Stimulated activated CD4-positive, alpha-beta T cell treated with anti-CD3 and anti-CD28 coated beads, Interleukin-1b, Interleukin-23, amount 100 ng/mL, for 1 hour (primary cell): Measurements from ENCODE around the gene NATD1.

Source experiments
- DNase-seq, 2 donors: peaks; one replicate each; pipeline ENCODE4 v3.0.0-alpha.2; 2020; ENCODE audit warnings: low read depth in 2 of 2

The NATD1 gene

DNA sequence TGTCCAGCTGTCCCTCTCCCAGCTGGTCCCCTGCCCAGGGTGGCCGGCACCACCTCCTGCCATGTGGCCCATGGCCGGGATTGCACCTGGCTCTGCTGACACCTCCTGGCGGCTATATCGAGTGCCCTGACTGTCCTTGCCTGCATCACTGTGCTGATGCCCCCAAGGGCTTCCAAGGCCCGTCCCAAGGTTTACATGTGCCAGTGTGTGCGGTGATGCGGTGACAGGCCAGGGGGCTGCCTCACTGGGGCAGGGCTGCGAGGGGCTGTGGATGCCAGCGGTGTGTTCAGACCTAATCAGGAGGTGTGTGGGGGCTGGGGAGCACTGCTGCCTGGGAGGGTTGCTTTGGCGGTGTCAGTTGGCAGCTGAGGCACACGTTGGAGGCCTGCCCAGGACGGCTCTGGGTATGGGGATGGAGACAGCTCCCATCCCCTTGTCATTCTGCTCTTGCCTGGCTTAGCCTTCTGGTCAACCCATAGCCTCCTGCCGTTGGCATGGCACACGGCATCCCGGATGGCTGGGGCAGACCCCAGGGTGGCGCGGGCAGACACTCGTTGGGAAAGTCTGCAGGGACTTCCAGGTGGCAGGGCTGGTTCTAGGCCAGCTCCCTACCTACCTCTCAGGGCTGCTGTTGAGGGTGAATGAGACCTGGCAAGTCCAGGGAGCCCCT lies 36.8 kb upstream of the NATD1 start:
- DNase-seq: no peak

DNA sequence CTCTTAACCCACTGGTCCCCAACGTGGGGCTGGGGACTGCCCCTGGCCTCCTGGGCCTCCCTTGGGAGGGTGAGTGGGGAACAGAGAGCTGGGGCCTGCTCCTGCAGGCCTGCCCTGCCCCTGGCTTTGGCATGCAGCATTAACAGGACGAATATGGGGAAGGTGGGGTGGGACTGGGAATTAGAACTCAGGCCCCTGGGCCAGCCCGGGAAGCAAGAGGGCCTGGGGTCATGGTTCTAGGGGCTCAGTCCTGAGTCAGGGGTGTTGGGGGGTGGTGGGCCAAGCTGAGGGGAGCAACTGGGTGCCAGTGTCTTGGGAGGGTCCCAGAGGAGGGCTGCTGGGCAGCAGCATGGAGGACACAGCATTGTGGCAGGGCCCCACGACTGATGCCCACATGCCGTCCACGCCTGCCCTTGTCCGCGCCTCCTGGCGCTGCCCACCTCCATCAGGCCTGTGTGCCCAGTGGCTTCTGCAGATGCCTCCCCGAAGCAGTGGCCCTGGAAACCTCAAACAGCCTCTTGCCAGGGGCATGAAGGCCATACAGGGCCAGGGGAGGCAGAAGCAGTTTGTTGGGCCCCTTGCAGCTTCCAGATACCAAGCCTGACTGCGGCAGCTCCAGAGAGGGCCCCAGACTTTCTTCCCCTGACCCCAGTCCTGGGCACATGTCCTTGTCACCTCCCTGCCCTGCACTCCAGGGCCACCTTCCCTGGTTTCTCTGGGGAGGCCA lies 36.1 kb upstream of the NATD1 start:
- no peak for DNase-seq

DNA sequence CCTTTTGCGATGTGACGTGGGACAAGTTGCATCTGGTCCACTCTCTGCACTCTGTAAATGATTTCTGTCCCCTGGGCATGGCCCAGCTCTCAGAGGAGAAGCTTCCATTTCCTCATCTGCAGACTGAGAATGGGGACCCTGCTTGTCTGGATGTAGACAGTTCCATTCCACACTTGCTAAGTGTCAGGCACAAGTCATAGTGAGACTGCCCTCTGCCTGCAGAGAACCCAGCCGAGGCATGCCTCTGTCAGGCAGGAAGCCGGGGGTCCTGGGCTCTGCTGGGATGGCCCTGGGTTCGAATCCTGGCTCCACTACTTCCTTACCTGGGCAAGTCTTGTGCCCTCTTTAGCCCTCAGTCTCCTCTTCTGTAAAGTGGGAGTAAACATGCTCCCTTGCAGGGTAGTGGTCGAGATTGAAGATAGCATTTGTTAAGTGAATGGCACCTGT lies 35.4 kb upstream of the NATD1 start:
- no peak for DNase-seq

DNA sequence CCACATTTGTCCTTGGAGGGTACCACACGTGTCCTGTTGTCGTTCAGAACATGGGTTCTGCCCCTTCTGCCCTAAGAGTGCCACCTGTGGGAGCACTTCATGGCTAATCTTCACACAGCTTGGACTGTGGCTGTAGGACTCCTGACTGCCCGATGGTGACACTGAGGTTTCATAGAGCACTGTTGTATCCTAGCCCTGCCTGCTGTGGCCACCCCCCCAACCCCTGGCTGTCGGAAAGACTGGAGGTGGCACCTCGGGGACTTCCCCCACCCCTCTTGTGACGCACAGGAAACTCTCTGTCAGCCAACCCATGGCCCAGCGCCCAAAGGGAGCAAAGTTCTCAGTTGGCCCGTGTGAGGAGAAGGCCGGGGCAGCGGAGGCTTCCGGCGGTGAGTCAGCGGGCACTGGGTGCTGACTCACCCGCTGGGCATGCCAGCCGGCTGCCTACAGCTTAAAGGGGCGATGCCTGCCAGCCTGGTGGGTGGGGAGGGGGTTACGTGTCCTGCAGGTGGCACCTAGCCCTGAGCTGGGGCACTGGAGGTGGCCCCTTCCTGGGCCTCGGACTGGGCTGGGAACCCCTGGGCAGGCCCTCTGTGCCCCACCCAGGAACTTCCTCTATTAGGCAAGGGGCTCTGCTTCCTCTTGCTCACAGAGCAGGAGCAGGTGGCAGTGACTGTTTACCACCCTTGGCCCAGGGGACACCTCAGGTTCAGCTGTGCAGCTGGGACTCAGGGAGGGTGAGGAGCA lies 34.7 kb upstream of the NATD1 start:
- peak; percentile 86 to 91 for DNase-seq

DNA sequence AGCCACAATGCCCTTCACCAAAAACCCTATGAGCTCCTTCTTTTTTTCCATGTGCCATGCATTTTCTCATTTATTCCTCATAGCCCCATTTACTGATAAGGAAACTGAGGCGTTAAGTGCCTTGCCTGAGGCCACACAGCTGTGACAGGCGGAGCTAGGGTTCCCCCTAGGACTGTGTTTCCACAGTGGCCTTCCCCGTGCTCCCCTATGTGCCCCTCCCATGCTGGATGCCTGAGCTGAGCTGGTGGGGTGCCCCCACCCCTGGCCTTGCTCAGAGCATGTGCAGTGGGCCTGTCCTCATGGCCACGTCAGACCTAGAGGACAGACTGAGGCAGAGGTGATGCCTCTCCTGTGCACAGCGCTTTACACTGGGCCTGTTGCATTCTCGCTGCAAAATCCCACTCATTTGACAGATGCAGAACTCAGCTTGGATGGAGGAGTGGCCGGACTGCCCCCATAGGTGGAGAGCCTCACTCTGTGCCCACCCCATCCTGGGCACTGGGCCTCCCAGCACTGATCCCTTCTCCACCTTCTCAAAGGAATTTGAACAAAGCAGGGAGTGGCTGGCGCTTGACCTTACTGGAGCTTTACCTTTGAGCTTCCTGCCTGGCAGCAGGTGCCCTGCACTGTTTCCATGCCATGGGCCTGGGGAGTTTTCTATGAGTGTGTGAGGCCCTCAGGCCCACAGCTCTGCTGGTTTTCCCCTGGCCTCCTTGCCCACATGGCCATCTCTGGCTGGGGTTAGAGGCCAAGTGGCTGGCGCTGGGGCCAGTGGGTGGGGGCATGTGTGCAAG lies 33.9 kb upstream of the NATD1 start:
- no peak for DNase-seq

DNA sequence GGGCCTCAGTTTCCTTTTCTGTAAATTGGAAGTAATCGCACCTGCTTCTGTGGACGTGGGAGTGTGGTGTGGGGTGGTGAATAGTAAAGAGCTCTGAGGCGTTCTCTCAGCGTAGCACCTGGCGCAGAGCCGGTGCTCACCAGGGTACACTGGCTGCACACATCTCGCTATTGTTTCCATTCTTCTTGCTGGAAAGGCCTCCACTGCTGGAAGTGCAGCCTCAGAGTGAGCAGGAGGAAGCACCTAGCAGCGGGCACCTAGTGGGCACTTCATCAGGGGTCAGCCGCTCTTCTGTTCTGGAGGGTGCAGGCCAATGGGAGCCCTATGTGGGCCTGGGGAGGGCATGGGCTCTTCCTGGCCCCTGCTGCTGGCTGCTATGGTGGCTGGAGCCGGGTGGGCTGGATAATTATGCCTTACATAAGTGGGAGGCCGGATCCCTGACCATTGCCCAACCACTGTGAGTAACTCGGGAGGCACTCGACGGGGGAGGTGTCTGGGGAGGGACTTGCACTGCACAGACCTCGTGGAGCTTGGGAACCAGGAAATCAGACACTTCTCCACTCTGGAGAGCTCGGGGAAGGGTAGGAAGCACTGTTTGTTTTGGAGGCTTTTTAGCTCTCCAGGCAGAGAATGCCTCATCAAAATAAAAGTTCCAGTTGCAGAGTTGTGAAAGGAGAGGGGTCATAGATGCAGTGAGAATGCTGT lies 33.0 kb upstream of the NATD1 start:
- DNase-seq: no peak

DNA sequence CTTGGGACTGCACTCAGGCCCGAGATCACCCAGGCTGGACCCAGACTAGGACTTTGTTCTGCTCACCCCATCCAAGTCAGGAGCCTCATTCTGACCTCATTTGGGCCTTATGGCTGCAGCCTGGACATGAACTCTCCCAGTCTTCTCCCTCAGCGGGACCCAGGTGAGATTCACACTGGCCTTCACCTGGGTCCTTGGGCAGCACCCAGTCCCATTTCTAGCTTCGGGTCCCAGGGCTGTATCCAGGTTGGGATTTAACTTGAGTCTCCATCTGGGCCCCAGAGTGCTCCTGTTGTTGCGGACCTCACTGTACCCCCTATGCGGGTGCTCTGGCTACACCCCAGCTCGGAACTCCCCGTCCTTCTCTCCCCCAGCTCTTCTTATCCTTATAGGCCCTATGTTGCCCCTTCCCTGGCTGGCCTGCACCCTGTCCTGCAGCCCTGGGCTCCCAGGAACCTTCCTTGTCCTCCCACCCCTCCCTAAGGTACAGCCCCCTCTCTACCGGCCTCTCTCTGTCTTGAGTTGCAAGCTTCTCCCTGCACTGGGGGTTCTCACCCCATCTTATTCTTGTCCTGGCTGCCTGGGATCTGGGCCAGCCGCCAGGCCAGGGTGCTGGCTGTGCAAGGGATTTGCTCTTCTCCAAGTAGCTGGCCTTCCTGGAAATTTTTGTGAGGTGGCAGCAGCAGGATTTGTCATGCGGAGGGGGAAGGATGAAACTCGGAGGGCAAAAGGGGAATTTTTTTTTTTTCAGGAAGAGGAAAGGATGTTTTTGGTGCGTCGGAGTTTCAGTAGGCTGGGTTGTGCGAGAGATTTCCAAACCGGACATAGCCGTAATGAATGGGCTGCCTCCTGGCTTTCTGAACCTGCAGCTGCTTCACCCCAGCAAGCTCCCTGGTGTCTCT lies 32.2 kb upstream of the NATD1 start:
- DNase-seq: no peak

DNA sequence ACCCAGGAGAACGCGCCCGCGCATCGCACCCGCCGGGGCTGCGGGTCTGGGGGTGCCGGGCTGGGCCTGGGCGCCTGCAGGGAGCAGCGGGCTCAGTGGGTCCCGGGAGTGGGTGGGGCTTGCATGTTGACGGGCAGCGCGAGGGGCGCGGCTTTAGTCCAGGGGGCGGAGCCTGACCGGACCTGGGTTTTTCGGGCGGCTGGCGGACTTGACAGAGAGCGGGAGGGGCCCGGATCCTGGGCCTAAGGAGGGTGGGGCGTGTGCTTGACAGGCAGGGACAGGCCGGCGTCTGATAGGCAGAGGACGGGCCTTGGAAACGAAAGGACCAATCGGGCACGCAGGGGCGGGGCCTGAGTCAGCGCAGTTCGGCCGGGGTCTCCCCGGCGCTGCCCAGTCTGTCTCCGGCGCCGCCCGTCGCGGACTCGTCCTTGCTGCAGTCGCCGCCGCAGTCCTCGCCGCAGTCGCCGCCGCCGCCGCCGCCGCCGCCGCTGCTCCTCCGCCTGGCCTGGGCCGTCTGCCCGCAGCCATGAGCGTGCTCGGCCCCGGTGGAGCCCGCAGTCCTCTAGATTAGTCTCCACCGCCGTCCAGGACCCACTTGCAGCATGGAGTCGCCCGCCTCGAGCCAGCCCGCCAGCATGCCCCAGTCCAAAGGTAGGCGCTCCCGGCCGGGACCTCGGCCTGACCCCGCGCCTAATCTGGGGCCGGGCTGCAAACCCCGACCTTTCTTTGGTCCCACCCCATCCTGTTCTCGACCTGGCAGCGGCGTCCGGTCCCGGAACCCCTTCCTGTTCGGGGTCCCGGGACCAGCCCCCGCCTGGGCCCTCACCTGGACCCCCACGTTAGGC lies 31.3 kb upstream of the NATD1 start, which contains the start of gene MAP2K3:
Gene MAP2K3, plus strand, starts transcription at position 393 of the 845 bp plus-strand sequence. Its CDS starts 210 bp downstream, at position 603.
- DNase-seq: peak; percentile 88 to 93

DNA sequence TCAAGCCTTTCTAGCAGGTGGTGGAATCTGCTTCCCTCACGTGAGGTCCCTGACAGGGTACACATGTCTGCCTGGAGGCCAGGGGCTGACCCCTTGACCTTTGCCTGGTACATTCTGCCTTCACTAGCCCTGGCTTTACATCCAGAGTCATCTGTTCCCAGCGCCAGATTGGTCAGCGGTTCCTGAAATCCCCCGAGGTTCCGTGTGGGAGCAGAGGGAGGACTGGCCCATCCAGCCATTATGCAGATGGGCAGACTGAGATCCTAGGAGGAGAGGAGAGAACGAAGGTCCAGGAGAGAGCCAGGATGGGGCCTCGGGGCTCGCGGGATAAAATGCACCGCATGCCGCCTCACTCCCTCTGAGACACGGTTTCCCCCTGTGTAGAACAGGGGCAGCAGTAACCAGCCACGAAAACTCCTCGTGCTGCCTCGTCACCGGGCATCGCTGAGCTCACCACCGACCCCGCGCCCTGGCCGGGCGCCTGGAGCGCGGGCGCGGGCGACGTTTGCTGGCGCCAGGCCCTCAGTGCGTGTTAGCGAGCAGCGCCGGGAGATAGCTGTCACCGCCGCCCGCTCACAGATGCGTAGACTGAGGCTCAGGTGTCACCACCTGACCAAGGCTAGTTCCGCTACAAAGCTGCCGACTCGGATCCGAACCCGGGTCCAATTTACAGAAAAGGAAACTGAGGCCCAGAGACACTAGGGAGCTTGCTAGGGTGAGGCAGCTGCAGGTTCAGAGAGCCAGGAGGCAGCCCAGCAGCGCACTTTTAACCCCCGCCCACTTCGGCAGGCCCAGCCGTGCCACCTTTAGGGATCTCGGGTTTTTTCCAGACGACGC lies 30.5 kb upstream of the NATD1 start:
- no peak for DNase-seq

DNA sequence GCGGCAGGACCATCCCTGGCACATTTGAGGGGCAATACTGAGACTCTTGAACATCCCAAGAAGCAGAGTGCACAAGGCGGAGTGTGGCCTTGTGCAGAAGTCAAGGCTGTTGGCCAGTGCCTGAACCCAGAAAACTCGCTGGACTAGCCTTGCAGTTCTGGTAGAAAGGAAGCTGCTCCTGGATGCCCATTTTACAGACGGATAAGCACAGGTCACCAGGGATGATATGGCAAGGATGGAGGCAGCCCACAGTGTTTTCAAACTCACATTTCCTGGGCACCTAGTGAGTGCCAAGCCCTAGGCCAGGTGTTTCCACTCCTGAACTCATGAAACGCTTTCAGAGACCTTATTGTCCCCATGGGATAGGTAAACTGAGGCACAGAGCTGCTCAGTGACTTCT lies 29.6 kb upstream of the NATD1 start:
- no peak for DNase-seq

DNA sequence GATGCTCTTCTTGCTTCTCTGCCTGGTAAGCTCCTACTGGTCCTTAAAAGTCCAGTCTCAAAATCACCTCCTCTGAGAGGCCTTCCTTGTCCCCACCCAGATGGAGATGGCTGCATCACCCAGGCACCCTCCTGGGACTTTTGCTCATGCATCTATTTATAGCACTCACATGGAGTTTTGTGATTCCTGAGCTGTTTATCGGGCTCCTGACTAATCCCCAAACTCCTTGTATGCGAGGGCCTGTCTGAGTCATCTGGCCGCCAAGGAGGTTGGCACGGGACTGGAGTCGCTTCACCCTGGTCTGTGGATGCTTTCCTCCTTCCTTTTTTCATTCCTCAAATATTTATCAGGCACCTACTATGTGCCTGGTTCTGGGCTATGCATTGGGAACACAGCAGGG lies 29.0 kb upstream of the NATD1 start:
- DNase-seq: no peak

DNA sequence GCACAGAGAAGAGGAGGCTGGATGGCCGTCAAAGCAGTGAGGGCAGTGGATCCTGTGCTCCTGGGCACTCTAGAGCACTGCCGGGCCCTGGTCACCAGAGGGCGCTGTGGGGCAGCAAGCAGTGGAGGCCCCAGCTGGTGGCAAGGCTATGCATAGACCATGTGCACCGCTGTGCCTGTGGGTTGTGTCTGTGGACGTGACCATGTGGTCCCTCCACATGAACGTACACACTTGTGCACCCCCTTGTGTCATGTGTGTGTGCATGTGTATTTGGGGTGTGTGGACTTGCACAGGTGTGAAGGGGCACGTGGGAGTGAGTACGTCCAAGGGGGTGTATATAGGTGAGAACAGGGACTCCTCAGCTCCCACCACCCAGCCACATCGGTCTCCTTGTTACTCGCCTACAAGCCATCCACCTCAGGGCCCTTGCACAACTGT lies 26.9 kb upstream of the NATD1 start:
- peak; percentile 79 to 84 for DNase-seq

DNA sequence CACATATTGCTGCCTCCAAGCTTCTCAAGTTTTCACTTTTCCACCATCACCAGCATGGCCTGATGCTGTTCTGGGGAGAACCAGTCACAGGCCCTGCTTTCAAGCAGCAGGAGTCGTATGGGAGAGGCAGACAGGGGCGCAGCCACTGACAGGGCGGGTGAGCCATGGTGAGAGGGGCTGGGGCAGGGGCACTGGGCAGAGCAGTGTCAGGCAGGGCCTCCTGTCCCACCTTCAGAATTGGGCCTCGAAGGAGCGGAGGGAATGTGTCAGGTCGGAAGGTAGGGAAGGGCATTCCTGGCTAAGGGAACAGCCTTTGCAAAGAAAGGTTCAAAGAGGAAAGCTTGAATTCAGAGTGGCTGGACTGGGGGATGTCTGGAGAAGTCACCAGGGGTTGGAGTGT lies 26.4 kb upstream of the NATD1 start:
- DNase-seq: no peak

DNA sequence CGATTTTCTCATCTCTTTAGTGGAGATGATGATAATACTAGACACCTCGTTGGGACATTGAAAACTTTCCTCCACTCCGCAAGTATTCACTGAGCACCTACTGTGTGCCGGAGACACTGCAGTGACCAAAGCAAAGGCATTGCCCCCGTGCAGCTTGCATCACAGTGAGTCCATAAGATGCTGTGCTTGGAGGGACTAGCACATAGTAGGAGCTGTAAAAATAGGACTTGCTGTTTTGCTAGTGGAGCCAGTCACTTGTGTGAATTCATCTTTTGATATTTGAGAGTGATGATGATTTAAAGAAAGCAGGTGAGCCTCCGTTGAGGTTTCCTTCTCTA lies 26.0 kb upstream of the NATD1 start:
- no peak for DNase-seq

DNA sequence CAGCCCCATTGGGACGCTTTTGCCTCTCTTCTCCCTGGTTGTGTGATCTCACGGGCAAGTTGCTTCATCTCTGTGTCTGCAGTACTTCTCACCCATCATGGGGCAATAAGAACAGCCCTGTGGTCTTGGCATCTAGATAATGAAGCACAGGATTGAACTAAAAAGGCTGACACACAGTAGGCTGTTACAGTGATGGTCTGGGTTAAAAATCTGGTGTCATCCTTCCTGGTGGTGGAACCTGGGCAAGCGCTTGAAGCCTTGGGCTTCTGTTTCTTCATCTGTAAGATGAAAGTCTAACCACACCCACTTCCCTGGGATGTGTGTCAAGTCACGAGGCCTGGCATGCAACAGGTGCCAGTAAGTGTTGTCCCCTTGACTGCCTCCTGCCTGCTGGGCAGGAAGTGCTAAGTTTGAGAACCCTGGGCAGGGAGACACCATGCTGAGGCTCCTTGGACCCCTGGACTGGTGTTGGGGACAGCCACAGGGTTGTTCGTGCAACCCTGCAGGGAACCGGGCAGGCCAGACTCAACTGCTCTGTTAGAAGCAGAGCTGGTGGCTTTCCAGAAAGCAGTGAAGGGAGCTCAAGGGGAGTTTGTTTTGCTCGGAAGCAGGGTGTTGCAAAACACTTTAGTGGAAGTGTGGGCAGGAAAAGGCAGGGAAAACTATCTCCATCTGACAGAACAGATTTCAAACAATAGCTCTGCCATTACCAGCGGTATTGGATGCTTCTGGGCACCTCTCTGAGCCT lies 25.4 kb upstream of the NATD1 start:
- DNase-seq: no peak

DNA sequence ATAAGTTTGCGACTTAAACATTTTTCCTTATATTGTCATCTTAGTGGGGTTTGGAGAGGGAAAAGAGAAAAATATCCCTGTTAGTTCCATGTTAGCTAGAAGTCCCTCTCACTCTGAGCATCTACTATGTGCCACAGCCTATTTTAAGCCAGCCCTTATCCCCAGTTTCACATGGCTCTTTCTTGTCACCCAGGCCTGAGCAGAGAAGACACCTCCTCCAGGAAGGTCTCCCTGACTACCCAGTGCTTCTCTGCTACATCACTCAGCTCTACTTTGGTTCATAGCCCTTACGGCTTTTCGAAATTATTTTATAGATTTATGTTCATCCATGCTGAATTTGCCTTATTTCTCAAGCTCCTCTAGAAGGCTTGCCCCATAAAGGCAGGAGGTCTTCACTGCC lies 24.1 kb upstream of the NATD1 start:
- DNase-seq: no peak

DNA sequence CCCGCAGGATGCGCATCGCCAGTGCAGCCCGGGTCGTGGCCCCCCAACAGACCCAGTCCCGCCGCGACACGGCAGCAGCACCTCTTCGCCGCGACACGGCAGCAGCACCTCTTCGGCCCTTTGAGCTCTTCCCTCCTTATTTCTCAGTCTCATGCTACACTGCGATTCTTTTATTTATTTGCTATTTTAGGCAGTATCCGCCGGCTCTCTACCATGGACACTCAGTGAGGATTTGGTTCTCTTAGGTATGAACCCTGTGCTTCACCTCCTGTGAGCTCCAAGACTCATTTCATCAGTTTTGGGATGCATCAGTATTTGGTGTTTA lies 23.0 kb upstream of the NATD1 start:
- no peak for DNase-seq
